Activated CD8-positive, alpha-beta memory T cell treated with anti-CD3 and anti-CD28 coated beads for 36 hours (primary cell): ENCODE data around the gene MCCD1. TPM values are rescaled to one million over a fixed set of nuclear protein-coding genes. Genes with fewer than 3 reads are reported as not detected.

Experiments used
- CTCF ChIA-PET: fragments of 350-600 bp; sonication (Branson Sonifier 250); formaldehyde crosslinking; loops from one replicate; lab custom pipeline; 2021; ENCODE audit warnings: antibody characterized with exemption; lab: Charles Lee
- POLR2A ChIA-PET: fragments of 350-600 bp; sonication (Branson Sonifier 250); formaldehyde crosslinking; loops from one replicate; lab custom pipeline; 2021; ENCODE audit warnings: antibody characterized with exemption; lab: Charles Lee
- total RNA-seq, 2 experiments: library from RNA; stranded (reverse); gene quantifications; one replicate each; pipeline ENCODE4 v1.2.3, GENCODE V29; 2021

MCCD1 gene
- total RNA-seq, 2 experiments from 2014 or later, result not detected

GRCh38 chr6:31556307-31556706 is 27.5 kb downstream of the MCCD1 start:
- POLR2A ChIA-PET, result interaction anchor here (0.6 to 1.0 kb wide), 3 partner anchors 18 to 20 kb away, joined by 3 to 4 read pairs (median 3); partner anchors contain the start of gene TNF
- CTCF ChIA-PET, result interaction anchor here (6.9 to 24.4 kb wide), 3 partner anchors 15 to 41 kb away, joined by 52 to 348 read pairs (median 80); partner anchors contain the start of genes LTA, LTB, NCR3 and TNF

- ChIA-PET POLR2A (interaction anchor here (0.6 to 5.7 kb wide), 3 partner anchors 12 to 65 kb away, joined by 4 to 66 read pairs (median 41); partner anchors contain the start of genes LTA and TNF), CTCF (interaction anchor here (0.6 to 24.4 kb wide), 9 partner anchors 10 to 1290 kb away, joined by 3 to 348 read pairs (median 12); partner anchors contain the start of genes BAG6, LTA, LTB and NCR3)
Observed at GRCh38 chr6:31557443-31558317, 28.9 kb downstream of the MCCD1 start.

DNA sequence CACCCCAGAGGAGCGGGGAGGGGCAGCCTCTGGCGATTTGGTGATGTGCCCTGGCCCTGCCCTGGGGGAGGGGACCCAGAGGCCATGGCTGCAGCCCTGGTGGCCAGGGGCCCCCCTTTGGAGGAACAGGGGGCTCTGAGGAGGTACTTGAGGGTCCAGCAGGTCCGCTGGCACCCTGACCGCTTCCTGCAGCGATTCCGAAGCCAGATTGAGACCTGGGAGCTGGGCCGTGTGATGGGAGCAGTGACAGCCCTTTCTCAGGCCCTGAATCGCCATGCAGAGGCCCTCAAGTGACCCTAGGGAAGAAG is 29.5 kb downstream of the MCCD1 start:
- POLR2A ChIA-PET, result interaction anchor here (0.6 to 5.7 kb wide), 3 partner anchors 12 to 1042 kb away, joined by 5 to 66 read pairs (median 41); partner anchors contain the start of genes LTA and TNF

DNA sequence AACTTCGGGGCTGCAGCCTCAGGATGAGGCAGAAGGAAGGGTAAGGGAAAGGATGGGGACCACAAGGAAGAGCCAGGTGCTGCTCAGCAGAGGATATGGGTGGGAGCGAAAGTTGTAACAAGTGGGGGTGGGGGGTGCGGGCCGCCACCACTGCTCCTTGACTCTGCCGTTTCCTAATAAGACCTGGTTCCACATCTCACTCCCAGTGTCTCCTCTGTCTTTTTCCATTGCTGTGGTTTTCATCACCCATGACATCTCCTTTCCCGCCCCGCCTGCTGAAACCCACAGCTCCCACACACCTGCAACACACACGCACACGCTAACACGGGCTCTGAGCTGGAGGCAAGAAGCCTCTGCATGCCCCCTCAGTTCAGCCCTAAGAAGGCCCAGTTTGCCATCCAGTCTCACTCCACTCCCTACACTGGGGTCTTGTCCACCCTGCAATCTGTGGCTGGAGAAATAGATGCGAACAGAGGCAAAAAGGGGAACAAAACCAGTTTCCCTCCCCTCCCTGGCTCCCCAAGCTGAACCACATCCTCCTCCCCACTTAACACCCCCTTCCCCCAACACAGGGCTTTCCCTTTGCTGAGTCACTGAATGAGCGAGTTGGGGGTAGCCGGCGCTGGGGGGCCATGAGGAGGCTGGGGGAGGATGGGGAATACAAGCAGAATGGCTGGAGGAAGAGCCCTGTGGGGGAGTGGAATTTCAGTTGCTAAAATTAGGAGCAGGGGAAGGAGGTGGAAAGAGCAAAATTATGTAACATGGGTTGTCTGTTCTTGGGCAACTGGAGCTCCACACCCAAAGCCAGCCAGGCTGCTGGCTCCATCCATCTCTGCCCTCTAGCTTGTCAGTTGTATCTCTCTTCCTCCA is 30.1 kb downstream of the MCCD1 start:
- ChIA-PET POLR2A (interaction anchor here (0.6 to 5.7 kb wide), 5 partner anchors 11 to 1043 kb away, joined by 3 to 66 read pairs (median 5); partner anchors contain the start of genes LST1, LTA and TNF), CTCF (interaction anchor here (0.9 to 24.4 kb wide), 9 partner anchors 8 to 211 kb away, joined by 3 to 348 read pairs (median 12); partner anchors contain the start of genes BAG6, LTA, LTB and NCR3)

More for the DNA sequence above, 29.5 kb downstream of the MCCD1 start:
- CTCF ChIA-PET, result interaction anchor here (0.9 to 24.4 kb wide), 7 partner anchors 10 to 211 kb away, joined by 3 to 348 read pairs (median 13); partner anchors contain the start of genes BAG6, LTA, LTB and NCR3

DNA sequence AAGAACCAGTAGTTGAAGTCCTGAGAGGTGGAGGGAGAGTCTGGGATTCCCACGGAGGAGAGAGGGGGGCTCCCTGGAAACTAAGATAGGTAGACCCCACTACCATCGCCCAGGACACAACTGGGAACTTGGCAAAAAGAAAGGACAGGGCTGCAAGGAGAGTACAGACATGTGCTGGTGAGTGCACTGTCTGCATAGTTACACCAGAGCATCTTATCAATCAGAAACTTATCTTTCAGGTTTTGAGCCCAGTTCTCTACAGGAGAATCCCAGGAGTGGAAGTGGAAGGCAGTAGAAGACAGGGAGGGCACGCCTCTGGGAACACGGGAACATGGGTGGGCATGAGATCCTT is 30.8 kb downstream of the MCCD1 start:
- ChIA-PET CTCF (interaction anchor here (0.6 to 24.4 kb wide), 9 partner anchors 8 to 407 kb away, joined by 3 to 348 read pairs (median 12); partner anchors contain the start of genes LTA, LTB, NCR3 and NFKBIL1), POLR2A (interaction anchor here (0.6 to 5.7 kb wide), 8 partner anchors 9 to 268 kb away, joined by 3 to 66 read pairs (median 3); partner anchors contain the start of genes BAG6, HSPA1B, LST1 and LTA)

- ChIA-PET POLR2A (interaction anchor here (0.6 to 5.7 kb wide), 7 partner anchors 10 to 267 kb away, joined by 3 to 66 read pairs (median 3); partner anchors contain the start of genes BAG6, HSPA1B, LTA and TNF), CTCF (interaction anchor here (0.6 to 24.4 kb wide), 9 partner anchors 9 to 408 kb away, joined by 3 to 348 read pairs (median 12); partner anchors contain the start of genes LTA, LTB, NCR3 and NFKBIL1)
Observed at GRCh38 chr6:31559958-31560696, 31.4 kb downstream of the MCCD1 start.

GRCh38 chr6:31560697-31561058 is 31.9 kb downstream of the MCCD1 start:
- ChIA-PET CTCF (interaction anchor here (0.9 to 24.4 kb wide), 6 partner anchors 11 to 36 kb away, joined by 3 to 348 read pairs (median 32); partner anchors contain the start of genes LTA, LTB, NCR3 and NFKBIL1), POLR2A (interaction anchor here (3.2 to 5.7 kb wide), 2 partner anchors 9 to 15 kb away, joined by 41 to 66 read pairs; partner anchors contain the start of genes LTA and TNF)

DNA sequence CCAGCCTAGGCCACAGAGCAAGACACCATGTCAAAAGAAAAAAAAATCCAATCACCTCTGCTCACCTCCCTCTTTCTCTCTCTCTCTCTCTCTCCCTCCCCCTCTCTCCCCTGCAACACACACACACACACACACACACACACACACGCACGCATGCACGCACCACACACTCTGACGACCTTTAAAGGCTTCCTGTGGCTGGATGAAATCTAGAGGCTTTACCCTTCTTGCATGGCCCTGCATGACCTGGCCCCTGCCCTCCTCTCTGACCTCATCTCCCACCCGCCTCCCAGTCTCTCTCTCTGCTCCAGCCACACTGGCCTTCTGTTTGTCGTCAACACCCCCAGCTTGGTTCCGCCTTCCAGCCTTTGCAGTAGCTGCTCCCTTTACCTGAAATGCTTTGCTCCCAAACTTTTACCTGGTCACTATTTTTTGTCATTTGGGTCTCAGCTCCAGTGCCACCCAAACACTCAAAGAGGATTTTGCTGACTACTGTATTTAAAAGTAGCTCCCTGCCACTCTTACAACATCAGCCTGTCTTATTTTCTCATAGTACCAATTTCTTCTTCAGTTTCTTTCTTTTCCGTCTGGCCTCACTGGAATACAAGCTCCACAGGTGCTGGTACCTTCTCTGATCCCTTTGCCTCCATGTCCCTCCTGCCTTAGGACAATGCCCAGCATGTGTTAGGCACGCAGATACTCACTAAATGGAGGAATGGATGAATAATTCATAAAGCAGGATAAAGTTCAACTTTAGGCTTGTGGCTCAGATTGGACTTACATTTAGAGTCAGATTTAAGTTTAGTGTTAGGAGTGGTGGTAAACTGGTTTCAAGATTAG is 39.0 kb downstream of the MCCD1 start:
- ChIA-PET POLR2A (interaction anchor here (0.6 to 4.8 kb wide), 4 partner anchors 8 to 229 kb away, joined by 3 to 41 read pairs (median 8); partner anchors contain the start of gene LTB), CTCF (interaction anchor here (0.7 to 9.0 kb wide), 8 partner anchors 8 to 30 kb away, joined by 3 to 80 read pairs (median 8); partner anchors contain the start of gene NCR3)

DNA sequence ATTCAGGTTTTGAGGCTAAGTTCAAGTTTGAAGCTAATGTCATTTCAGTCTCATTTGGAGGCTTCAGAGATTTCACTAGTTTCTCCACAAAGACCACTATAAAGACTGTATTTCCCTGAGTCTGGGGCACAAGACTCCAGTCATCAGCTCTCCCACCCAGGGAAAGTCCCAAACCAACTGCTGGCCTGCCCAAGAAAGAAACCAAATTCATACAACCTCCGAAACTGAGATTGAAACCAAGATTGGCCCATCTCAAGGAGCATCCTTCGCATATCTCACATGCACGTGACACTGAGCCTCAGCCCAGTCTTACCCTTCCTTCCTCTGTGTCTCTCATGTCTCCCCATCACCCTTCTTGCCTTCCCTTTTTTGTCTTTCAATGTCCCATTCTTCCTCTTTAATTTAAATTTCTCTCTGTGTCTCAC is 39.8 kb downstream of the MCCD1 start:
- POLR2A ChIA-PET, result interaction anchor here (1.4 to 4.8 kb wide), 3 partner anchors 8 to 14 kb away, joined by 4 to 41 read pairs (median 11); partner anchors contain the start of gene LTB
- CTCF ChIA-PET, result interaction anchor here (0.7 to 9.0 kb wide), 10 partner anchors 8 to 227 kb away, joined by 3 to 80 read pairs (median 4); partner anchors contain the start of genes NCR3 and VARS1

- POLR2A ChIA-PET, result interaction anchor here (1.3 to 4.8 kb wide), 2 partner anchors 10 kb away, joined by 6 to 41 read pairs; no protein-coding TSS in a partner anchor
- CTCF ChIA-PET, result interaction anchor here (1.1 to 9.0 kb wide), 8 partner anchors 10 to 226 kb away, joined by 3 to 80 read pairs (median 12); partner anchors contain the start of genes LST1, NCR3 and VARS1
Observed at GRCh38 chr6:31569861-31570536, 41.2 kb downstream of the MCCD1 start.

DNA sequence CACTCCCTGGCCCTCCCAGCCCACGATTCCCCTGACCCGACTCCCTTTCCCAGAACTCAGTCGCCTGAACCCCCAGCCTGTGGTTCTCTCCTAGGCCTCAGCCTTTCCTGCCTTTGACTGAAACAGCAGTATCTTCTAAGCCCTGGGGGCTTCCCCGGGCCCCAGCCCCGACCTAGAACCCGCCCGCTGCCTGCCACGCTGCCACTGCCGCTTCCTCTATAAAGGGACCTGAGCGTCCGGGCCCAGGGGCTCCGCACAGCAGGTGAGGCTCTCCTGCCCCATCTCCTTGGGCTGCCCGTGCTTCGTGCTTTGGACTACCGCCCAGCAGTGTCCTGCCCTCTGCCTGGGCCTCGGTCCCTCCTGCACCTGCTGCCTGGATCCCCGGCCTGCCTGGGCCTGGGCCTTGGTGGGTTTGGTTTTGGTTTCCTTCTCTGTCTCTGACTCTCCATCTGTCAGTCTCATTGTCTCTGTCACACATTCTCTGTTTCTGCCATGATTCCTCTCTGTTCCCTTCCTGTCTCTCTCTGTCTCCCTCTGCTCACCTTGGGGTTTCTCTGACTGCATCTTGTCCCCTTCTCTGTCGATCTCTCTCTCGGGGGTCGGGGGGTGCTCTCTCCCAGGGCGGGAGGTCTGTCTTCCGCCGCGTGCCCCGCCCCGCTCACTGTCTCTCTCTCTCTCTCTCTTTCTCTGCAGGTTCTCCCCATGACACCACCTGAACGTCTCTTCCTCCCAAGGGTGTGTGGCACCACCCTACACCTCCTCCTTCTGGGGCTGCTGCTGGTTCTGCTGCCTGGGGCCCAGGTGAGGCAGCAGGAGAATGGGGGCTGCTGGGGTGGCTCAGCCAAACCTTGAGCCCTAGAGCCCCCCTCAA is 43.5 kb downstream of the MCCD1 start, which contains the start of gene LTA:
TSS of gene LTA (plus strand) at position 249 of the 871 bp plus-strand sequence. CDS start at position 703, 454 bp downstream.
- ChIA-PET CTCF (interaction anchor here (1.0 to 9.0 kb wide), 8 partner anchors 8 to 26 kb away, joined by 4 to 80 read pairs (median 22); partner anchors contain the start of genes ATP6V1G2, LST1 and NFKBIL1), POLR2A (interaction anchor here (0.7 to 4.8 kb wide), 2 partner anchors 13 to 77 kb away, joined by 4 to 41 read pairs; no protein-coding TSS in a partner anchor)

DNA sequence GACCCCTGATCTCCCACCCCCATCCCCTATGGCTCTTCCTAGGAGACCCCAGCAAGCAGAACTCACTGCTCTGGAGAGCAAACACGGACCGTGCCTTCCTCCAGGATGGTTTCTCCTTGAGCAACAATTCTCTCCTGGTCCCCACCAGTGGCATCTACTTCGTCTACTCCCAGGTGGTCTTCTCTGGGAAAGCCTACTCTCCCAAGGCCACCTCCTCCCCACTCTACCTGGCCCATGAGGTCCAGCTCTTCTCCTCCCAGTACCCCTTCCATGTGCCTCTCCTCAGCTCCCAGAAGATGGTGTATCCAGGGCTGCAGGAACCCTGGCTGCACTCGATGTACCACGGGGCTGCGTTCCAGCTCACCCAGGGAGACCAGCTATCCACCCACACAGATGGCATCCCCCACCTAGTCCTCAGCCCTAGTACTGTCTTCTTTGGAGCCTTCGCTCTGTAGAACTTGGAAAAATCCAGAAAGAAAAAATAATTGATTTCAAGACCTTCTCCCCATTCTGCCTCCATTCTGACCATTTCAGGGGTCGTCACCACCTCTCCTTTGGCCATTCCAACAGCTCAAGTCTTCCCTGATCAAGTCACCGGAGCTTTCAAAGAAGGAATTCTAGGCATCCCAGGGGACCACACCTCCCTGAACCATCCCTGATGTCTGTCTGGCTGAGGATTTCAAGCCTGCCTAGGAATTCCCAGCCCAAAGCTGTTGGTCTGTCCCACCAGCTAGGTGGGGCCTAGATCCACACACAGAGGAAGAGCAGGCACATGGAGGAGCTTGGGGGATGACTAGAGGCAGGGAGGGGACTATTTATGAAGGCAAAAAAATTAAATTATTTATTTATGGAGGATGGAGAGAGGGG is 44.7 kb downstream of the MCCD1 start:
- POLR2A ChIA-PET, result interaction anchor here (1.1 to 4.9 kb wide), 6 partner anchors 14 to 79 kb away, joined by 3 to 66 read pairs (median 10); partner anchors contain the start of genes BAG6, DDX39B and LST1

More for the DNA sequence above, 44.7 kb downstream of the MCCD1 start:
- CTCF ChIA-PET, result interaction anchor here (0.5 to 9.0 kb wide), 11 partner anchors 10 to 132 kb away, joined by 3 to 80 read pairs (median 5); partner anchors contain the start of genes ATP6V1G2, DDX39B, LST1 and NCR3
